Uterus (tissue), 4 donors: ENCODE measurements around the gene SERPINB12. TPM values are rescaled to one million over a fixed set of nuclear protein-coding genes. Genes with fewer than 3 reads are reported as not detected.

ENCODE experiments used
- DNase-seq, 2 donors: peaks; one replicate each; pipeline ENCODE4 v3.0.0-alpha.2; 2019 to 2020
- H3K27ac ChIP-seq, 2 donors: fragments of 200-600 bp; sonication (generic); 1 replicate in 1 of 2; 2 replicates in 1 of 2; pipeline ENCODE4 v1.5.1; 2016 to 2018
- H3K27me3 ChIP-seq, 2 donors: fragments of 200-600 bp; sonication (generic); one replicate each; pipeline ENCODE4 v1.5.1; 2018 to 2019; ENCODE audit warnings: control low read depth in 1 of 2
- H3K36me3 ChIP-seq, 2 donors: fragments of 200-600 bp; sonication (generic); one replicate each; pipeline ENCODE4 v1.5.1; 2019; ENCODE audit warnings: control low read depth in 1 of 2
- H3K4me1 ChIP-seq, 2 donors: fragments of 200-600 bp; sonication (generic); one replicate each; pipeline ENCODE4 v1.5.1; 2018 to 2019; ENCODE audit warnings: control low read depth in 1 of 2
- H3K4me3 ChIP-seq, 2 donors: fragments of 200-600 bp; sonication (generic); 1 replicate in 1 of 2; 2 replicates in 1 of 2; pipeline ENCODE4 v1.5.1; 2018 to 2019; ENCODE audit warnings: mild to moderate bottlenecking in 1 of 2
- H3K9me3 ChIP-seq, 2 donors: fragments of 200-600 bp; sonication (generic); one replicate each; pipeline ENCODE4 v1.5.1; 2019; ENCODE audit warnings: control low read depth in 1 of 2
- CTCF ChIP-seq, 4 experiments: fragments of 200-600 bp in 2 of 4; fragments of 450-650 bp in 2 of 4; sonication (generic) in 2 of 4; IDR thresholded peaks; one replicate each; pipeline ENCODE4 v1.5.1; 2016 to 2019; ENCODE audit warnings: antibody characterized with exemption in 4 of 4, mild to moderate bottlenecking in 2 of 4, moderate library complexity in 1 of 4
- POLR2A ChIP-seq, 2 donors: fragments of 450-650 bp; IDR thresholded peaks; one replicate each; pipeline ENCODE4 v1.6.1; 2016; ENCODE audit warnings: antibody characterized with exemption in 2 of 2, mild to moderate bottlenecking in 1 of 2, moderate library complexity in 1 of 2
- intact Hi-C: fragments of 100-400 bp; cut with DNase I; formaldehyde crosslinking; loops from one replicate; pipeline ENCODE4 v1.15.1; 2023; ENCODE audit warnings: low total_unique reads
- total RNA-seq, 4 donors: library from RNA; depleted of rRNA in 3 of 4; stranded (reverse); fragments of >200 nt in 3 of 4; gene quantifications; one replicate each; pipeline versions ENCODE4 v1.1.0 to v1.2.4, GENCODE V29; 2014 to 2023
- donor health status: DM: yes; HTN: yes; CAD: no.

Gene SERPINB12
- total RNA-seq, 4 donors from 2014 or later = not detected

GRCh38 chr18:63567825-63568224 lies 25.7 kb downstream of the SERPINB12 start:
- no peak overlapping the region for H3K4me3 ChIP-seq
- H3K36me3 ChIP-seq = no peaks in the 10 kb centered on the region
- no peak overlapping the region for H3K27ac ChIP-seq
- no peak for DNase-seq
- no peaks in the 10 kb centered on the region for H3K9me3 ChIP-seq
- TF ChIP-seq POLR2A (IDR thresholded peaks at IDR 0.05) (no peak), CTCF (IDR thresholded peaks at IDR 0.05) (no peak)
- intact Hi-C loops = no loop called here
- H3K4me1 ChIP-seq = no peaks in the 10 kb centered on the region
- H3K27me3 ChIP-seq = no peaks in the 10 kb centered on the region

DNA sequence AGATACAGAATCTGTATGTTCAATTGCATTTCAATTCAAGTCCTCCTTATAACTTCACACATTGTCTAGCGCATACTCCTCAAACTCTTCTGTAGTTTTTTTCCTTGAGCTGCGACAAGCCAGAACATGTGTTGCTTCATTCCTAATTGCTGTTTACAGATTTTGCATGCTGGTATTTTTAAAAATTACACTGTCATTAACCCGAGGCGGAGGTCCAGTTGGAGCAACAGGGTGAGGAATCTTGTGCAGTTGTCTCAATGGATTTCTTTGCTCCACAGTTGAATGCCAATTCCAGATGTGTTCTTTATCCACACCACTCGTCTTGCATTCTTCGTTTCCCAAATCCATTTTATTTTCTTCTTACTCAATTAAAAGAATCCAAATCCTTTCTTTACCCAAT lies 28.6 kb downstream of the SERPINB12 start:
- TF ChIP-seq CTCF (IDR thresholded peaks at IDR 0.05) = no peak
- no peak for TF ChIP-seq POLR2A (IDR thresholded peaks at IDR 0.05)
- H3K27me3 ChIP-seq = no peaks in the 10 kb centered on the region
- DNase-seq = no peak
- no peaks in the 10 kb centered on the region for H3K36me3 ChIP-seq
- H3K27ac ChIP-seq = no peak overlapping the region
- intact Hi-C loops = no loop called here
- H3K9me3 ChIP-seq = no peaks in the 10 kb centered on the region
- H3K4me3 ChIP-seq = no peak overlapping the region
- H3K4me1 ChIP-seq = no peaks in the 10 kb centered on the region

GRCh38 chr18:63575681-63576080 lies 33.5 kb downstream of the SERPINB12 start:
- no peak overlapping the region for H3K4me3 ChIP-seq
- TF ChIP-seq CTCF (IDR thresholded peaks at IDR 0.05) (no peak), POLR2A (IDR thresholded peaks at IDR 0.05) (no peak)
- no peaks in the 10 kb centered on the region for H3K4me1 ChIP-seq
- H3K27ac ChIP-seq = no peak overlapping the region
- intact Hi-C loops = no loop called here
- H3K9me3 ChIP-seq = no peaks in the 10 kb centered on the region
- no peaks in the 10 kb centered on the region for H3K36me3 ChIP-seq
- H3K27me3 ChIP-seq = no peaks in the 10 kb centered on the region
- DNase-seq = no peak

DNA sequence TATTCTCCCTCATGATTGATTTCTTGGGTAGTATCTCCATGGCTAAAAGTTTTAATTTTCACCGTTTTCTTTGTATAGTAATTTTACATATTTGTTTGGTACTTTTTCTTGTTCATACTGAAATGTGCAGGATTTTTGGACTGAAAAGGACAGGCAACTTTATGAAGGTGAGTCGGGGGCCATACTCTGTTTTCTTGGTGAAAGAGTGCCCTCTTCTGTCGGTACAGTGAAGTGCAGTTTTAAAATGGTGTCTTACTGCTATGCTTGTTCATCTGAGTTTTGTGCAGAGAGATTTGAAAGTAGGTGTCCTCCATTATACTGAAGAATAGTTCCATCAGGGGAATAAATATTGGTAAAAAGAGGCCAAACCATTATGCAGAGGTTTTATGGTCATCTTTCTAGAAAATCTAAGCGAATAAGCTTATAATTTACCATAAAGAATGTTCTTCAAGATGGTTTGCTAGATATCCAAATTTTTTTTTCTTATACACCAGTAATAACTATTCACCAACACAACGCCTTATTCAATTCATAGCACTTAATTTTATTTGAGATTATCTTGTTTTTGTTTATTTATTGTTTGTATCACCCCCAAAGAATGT lies 36.3 kb downstream of the SERPINB12 start:
- H3K27me3 ChIP-seq = no peaks in the 10 kb centered on the region
- no peak overlapping the region for H3K4me3 ChIP-seq
- TF ChIP-seq POLR2A (IDR thresholded peaks at IDR 0.05) = no peak
- TF ChIP-seq CTCF (IDR thresholded peaks at IDR 0.05) = peak; percentile 52 to 60 (median 56)
- no peaks in the 10 kb centered on the region for H3K4me1 ChIP-seq
- no peaks in the 10 kb centered on the region for H3K9me3 ChIP-seq
- no peak overlapping the region for H3K27ac ChIP-seq
- DNase-seq = peak in 1 of 2 donors; percentile 28
- H3K36me3 ChIP-seq = no peaks in the 10 kb centered on the region
- intact Hi-C loops = no loop called here

- DNase-seq = no peak
- no peaks in the 10 kb centered on the region for H3K27me3 ChIP-seq
- H3K4me3 ChIP-seq = no peak overlapping the region
- no peak for TF ChIP-seq POLR2A (IDR thresholded peaks at IDR 0.05)
- no peak for TF ChIP-seq CTCF (IDR thresholded peaks at IDR 0.05)
- no peaks in the 10 kb centered on the region for H3K36me3 ChIP-seq
- H3K4me1 ChIP-seq = no peaks in the 10 kb centered on the region
- no peaks in the 10 kb centered on the region for H3K9me3 ChIP-seq
- H3K27ac ChIP-seq = no peak overlapping the region
- intact Hi-C loops = loop anchor here (10.0 kb wide), 1 partner anchor 55 kb away; no protein-coding TSS in a partner anchor
Observed at GRCh38 chr18:63579616-63580015, 37.4 kb downstream of the SERPINB12 start.
